Measurements from ENCODE around the gene ADAMTS6.

ADAMTS6 gene

DNA sequence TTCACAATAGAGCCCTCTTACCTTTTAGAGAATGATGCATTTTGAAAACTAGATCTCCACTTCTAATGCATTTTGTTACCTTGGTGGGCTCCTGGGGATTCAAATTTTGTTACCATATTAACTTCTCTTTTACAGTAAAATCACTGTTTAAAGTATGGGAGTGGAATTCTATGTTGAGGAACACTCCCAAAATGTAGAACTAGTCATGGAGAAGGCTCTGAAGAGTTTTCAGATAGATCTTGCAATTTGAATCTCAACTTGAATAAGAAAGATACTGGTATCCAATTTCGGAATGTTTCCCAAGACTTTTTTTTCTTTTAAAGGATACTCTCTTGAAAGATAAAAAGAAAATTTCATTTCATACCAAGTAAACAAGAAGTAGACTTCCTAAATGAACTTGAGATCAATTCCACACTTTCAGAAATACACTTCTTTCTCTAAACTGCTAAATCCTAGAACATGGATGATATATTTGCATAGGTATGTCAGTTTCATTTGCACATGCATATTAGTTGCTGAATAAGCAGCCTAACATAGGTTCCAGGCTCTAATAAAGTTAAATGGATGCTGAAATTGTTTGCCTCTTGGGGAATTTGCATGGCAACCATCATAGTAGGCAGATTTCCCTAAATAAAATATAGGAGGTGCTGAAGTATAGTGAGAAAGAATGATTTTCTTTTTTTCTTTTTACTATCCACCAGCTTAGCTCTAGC, 205.4 kb downstream of the ADAMTS6 start:
- no peak for DNase-seq (ENCODE audit: low read depth in 3 of 3)

DNA sequence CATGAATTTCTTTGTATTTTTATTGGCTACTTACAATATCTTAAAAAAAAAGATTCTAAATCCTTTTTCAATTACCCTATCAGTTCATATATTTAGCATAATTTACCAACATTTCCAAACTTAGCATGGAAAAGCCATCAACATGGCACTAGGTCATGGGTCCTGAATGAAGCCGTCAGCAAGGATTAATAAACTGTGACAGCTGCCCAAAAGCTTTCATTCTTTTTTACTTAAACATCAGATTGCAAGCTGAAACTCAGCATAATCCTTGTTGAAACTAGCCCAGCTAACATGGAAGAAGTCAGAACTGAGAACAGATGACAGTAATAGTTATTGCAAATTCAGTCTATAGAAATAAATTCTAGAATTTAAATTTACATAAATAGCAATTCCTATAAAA, 209.8 kb downstream of the ADAMTS6 start:
- no peak for DNase-seq (ENCODE audit: low read depth in 3 of 3)

- no peak for DNase-seq (ENCODE audit: low read depth in 3 of 3)
These were observed 213.2 kb downstream of the ADAMTS6 start for GRCh38 chr5:65268525-65268924.

DNA sequence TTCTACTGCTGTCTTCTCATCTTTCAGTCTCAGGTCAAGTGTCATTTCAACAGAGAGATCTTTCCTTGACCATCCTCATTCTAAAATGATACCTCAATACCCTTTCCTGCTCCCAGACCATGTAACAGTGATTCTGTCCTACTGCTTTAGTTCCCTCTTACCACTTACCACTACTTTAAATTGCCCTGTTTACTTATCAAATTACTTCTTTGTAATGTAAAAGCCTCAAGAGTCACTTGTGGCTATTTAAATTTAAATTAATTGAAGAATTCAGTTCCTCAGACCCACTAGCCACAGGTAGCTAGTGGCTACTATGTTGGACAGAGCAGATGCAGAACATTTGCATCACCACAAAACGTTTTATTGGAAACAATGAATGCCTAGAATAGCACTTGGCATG, 217.3 kb downstream of the ADAMTS6 start:
- no peak for DNase-seq (ENCODE audit: low read depth in 3 of 3)

- no peak for DNase-seq (ENCODE audit: low read depth in 3 of 3)
These were observed 218.4 kb downstream of the ADAMTS6 start for GRCh38 chr5:65263321-65263720.

GRCh38 chr5:65262649-65263059, 219.1 kb downstream of the ADAMTS6 start:
- no peak for DNase-seq (ENCODE audit: low read depth in 3 of 3)

DNA sequence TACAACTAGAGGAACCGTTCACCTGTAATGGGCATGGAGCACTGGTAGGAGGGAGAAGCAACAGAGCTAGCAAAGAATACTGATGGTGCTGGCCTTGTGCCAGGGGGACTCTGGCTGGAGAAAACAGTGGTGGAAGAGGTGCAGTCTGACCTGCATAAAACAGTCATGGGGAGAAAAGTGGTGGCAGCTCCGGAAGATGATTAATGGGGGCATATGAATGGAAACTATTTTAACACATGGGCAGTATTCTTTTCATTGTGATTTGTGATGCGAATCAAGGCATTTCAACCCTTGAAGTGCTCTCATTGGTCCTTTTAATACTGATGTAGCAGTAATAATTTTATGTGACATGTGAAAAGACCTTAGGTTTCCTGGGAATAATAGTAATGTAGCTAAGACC, 219.6 kb downstream of the ADAMTS6 start:
- DNase-seq (ENCODE audit: low read depth in 3 of 3), result no peak

DNA sequence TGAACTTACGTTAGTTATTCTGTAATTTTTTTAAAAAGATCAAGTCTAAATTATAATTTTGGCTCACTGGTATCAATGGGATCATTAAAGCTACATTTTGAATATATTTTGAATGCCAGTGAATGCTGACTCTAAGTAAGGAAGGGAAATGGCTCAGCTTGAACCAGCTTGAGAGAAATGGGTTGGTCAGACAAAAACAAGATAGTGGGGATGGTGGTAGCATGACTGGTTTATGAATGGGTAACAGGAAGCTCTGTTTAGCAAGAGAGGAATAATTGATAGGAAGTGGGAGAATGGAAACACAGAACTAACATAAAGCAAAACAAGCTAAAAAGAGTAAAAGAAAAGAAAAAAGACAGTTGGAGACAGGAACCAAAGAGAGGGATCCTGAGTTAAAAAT, 220.2 kb downstream of the ADAMTS6 start:
- no peak for DNase-seq (ENCODE audit: low read depth in 3 of 3)

GRCh38 chr5:65255294-65255693, 226.4 kb downstream of the ADAMTS6 start:
- no peak for DNase-seq (ENCODE audit: low read depth in 3 of 3)

DNA sequence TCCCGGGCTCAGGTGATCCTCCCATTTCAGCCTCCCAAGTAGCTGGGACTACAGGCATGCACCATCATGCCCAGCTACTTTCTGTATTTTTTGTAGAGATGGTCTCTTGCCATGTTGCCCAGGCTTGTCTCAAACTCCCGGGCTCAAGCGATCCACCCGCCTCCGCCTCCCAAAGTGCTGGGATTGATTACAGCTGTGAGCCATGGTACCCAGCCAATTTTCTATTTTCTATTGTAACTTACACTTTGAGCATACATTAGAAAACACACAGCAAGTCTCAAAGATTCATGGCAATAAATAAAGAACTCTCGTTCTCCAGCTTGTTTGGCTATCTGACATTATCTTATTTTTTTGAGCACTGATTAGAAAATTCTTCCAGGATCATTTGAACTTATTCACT, 228.7 kb downstream of the ADAMTS6 start:
- no peak for DNase-seq (ENCODE audit: low read depth in 3 of 3)

- no peak for DNase-seq (ENCODE audit: low read depth in 3 of 3)
These were observed 232.8 kb downstream of the ADAMTS6 start for GRCh38 chr5:65248896-65249295.

DNA sequence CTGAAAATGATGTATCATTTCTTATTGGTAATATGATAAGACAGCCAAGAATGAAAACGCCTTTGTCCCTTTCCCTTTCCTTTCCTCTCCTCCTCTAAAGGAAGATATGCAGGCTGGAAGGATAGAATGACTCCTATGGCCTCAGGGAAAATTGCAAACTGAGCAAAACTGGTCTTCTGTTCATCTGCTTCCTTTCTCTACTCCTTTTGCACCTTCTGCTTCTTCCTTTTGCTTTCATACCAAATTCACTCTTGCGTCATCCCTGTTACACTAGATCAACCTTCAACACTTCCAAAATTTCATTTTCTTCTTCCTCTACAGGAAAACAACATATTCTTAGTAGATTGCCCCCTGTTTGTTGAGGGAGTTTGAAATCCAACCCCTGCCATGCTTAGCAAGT, 234.1 kb downstream of the ADAMTS6 start:
- DNase-seq (ENCODE audit: low read depth in 3 of 3), result no peak

DNA sequence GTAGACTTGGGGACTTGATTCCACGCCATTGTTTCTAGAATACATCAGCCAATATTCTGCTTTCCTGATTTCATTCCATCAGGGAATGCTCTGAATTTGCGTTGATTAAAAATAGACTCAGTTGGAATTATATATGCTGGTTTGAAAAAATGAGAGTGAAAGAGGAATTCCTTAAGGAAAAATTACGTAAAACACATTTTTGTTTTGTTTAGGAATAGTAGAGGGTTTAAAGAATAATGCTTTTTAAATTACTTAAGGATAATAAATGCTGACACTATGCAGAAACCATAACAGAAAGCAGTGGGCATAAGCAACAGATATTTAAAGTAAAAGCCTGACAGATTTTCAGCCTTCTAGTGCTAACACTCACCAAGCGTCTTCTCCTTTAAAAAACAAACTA, 235.0 kb downstream of the ADAMTS6 start:
- no peak for DNase-seq (ENCODE audit: low read depth in 3 of 3)

- DNase-seq (ENCODE audit: low read depth in 3 of 3), result no peak
These were observed 237.7 kb downstream of the ADAMTS6 start for GRCh38 chr5:65244031-65244430.

- no peak for DNase-seq (ENCODE audit: low read depth in 3 of 3)
These were observed 238.6 kb downstream of the ADAMTS6 start for GRCh38 chr5:65243161-65243560.

DNA sequence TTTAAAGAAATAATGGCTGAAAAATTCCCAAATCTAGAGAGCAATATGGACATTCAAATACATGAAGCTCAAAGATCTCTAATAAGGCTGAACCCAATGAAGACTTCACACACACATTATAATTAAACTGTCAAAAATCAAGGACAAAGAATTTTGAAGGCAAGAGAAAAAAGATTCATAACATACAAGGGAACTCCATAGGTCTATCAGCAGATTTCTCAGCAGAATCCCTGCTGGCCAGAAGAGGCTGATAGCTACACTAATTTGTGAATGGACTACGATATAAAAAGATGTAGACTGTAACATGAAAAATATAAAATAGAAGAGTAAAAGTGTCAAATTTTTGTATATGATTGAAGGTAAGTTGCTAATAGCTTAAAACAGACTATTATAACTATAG, 251.9 kb downstream of the ADAMTS6 start:
- DNase-seq (ENCODE audit: low read depth in 3 of 3), result no peak

- DNase-seq (ENCODE audit: low read depth in 3 of 3), result no peak
These were observed 267.7 kb downstream of the ADAMTS6 start for GRCh38 chr5:65213921-65214525.

GRCh38 chr5:65209341-65209740, 272.4 kb downstream of the ADAMTS6 start:
- DNase-seq (ENCODE audit: low read depth in 3 of 3), result no peak

GRCh38 chr5:65204966-65205365, 276.8 kb downstream of the ADAMTS6 start:
- no peak for DNase-seq (ENCODE audit: low read depth in 3 of 3)

GRCh38 chr5:65203746-65204145, 278.0 kb downstream of the ADAMTS6 start:
- DNase-seq (ENCODE audit: low read depth in 3 of 3), result no peak

- DNase-seq (ENCODE audit: low read depth in 3 of 3), result no peak
These were observed 281.6 kb downstream of the ADAMTS6 start for GRCh38 chr5:65199993-65200675.

DNA sequence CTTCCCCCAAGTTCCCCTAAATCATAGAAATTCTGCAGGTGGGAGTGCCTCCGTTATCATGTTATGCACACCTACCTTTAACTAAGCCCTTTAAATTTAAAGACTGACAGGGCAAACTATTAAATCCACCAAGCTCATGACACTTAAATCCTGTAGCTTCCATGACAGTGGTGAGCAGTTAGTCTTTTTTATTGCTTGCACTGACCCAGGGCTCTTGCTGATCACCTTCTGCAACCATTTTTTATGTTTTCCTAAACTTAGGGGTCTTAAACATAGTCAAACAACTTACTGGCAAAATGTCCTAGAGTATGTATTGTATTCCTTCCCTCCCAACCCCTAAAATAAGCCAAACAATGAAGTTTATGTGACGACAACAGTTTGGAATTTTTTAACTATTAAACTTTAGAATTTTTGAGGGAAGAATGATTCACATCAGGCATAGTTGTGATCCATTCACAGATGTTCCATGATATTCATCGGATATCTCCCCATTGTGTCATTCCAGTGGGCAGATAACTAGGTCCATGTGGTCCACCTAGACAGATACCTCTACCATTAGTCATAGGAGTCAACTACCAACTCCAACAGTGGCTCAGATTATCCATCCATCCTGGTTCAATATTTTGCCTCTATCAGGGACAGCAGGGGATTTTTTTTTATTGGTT, 283.1 kb downstream of the ADAMTS6 start:
- DNase-seq (ENCODE audit: low read depth in 3 of 3), result no peak

Measured in stimulated activated CD4-positive, alpha-beta T cell treated with anti-CD3 and anti-CD28 coated beads, TNF-alpha, amount 100 ng/mL, for 24 hours (primary cell).